Measurements from ENCODE around the gene ROCK2. TPM values are rescaled to one million over a fixed set of nuclear protein-coding genes. Genes with fewer than 3 reads are reported as not detected.
A peak's percentile ranks its signal among the peaks of the same experiment; 100 is the strongest.

The ROCK2 gene
- total RNA-seq, 1 experiment from 2014 or later = 25.9 TPM

DNA sequence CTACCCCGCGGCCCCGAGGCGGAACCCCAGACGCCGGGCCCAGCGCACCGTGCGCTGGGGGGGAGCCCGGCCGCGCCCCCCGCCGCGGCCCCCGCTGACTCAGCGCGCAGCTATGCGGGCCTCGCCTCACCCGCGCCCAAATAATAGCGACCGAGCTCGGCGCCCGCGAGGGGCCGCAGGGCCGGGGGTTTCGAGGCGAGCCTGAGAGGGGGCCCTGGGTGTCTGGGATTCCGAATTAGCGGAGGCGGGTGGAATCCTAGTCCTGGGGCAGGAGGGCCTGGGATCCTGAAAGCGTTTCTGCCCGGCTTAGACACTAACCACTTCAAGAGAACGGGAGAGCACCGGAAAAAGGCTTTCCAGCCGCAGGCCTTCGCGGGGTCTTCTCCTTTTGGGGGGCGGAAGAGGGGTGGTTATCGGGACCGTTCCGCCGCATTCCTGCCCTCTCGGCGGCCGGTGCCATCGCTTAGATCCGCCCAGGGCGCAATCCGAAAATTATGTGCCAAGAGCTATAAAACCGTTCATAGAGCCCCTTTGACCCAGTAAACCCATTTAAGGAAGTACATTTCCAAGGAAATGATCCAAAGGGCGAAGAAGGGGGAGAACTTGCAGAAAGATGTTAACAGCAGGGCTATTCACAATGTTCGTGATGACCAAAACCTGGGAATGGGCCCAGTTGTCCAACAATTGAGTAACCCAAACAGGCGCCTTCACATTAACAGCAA lies 681 bp upstream of the ROCK2 start:
- H3K36me3 Mint-ChIP-seq = no peaks in the 10 kb centered on the region
- peak; percentile 12 for ATAC-seq
- ChIA-PET POLR2A (interaction anchor here (1.5 to 2.1 kb wide), 4 partner anchors 30 to 212 kb away, joined by 5 to 10 read pairs (median 7); partner anchors contain the start of gene SLC66A3), CTCF (interaction anchor here (0.8 to 2.1 kb wide), 7 partner anchors 9 to 321 kb away, joined by 3 to 14 read pairs (median 8); no protein-coding TSS in a partner anchor)
- peaks cover 4% of the 10 kb centered on the region; the same call in 1 of the 2 replicates for H3K27me3 Mint-ChIP-seq (ENCODE audit: low read depth)
- peaks cover 33% of the 10 kb centered on the region for H3K4me1 Mint-ChIP-seq
- peak overlapping the region; percentile 97 for H3K27ac Mint-ChIP-seq
- H3K4me3 Mint-ChIP-seq = peak overlapping the region; percentile 76
- DNase-seq (ENCODE audit: low spot score) = peak; percentile 52
- no peaks in the 10 kb centered on the region for H3K9me3 Mint-ChIP-seq
- TF ChIP-seq ZNF138 (CRISPR knock-in tag; conservative IDR thresholded peaks at IDR 0.05) (no peak), SMAD3 (CRISPR knock-in tag; IDR thresholded peaks at IDR 0.05; ENCODE audit: borderline replicate concordance) (no peak), GRHL2 (CRISPR knock-in tag; IDR thresholded peaks at IDR 0.05; ENCODE audit: insufficient replicate concordance, severe bottlenecking) (no peak), ZNF121 (CRISPR knock-in tag; IDR thresholded peaks at IDR 0.05) (no peak), TEAD1 (CRISPR knock-in tag; IDR thresholded peaks at IDR 0.05) (no peak), GABPB1 (CRISPR knock-in tag; IDR thresholded peaks at IDR 0.05) (0 out of 2 replicates have a peak, but pooled peaks have one; percentile 22), NFYB (CRISPR knock-in tag; conservative IDR thresholded peaks at IDR 0.05; ENCODE audit: low read depth) (no peak), USF1 (CRISPR knock-in tag; IDR thresholded peaks at IDR 0.05) (no peak), ZNF423 (CRISPR knock-in tag; IDR thresholded peaks at IDR 0.05) (peak; percentile 87), CDX4 (CRISPR knock-in tag; IDR thresholded peaks at IDR 0.05; ENCODE audit: borderline replicate concordance) (no peak), OVOL2 (CRISPR knock-in tag; IDR thresholded peaks at IDR 0.05; ENCODE audit: borderline replicate concordance) (no peak), RORB (CRISPR knock-in tag; IDR thresholded peaks at IDR 0.05) (no peak), TP53 (CRISPR knock-in tag; IDR thresholded peaks at IDR 0.05) (0 out of 2 replicates have a peak, but pooled peaks have one; percentile 2), ETV6 (CRISPR knock-in tag; IDR thresholded peaks at IDR 0.05) (peak; percentile 77; the same call in 1 of the 2 replicates), AFF4 (CRISPR knock-in tag; IDR thresholded peaks at IDR 0.05; ENCODE audit: borderline replicate concordance) (no peak), ZNF219 (CRISPR knock-in tag; IDR thresholded peaks at IDR 0.05; ENCODE audit: borderline replicate concordance) (no peak), ZBTB21 (CRISPR knock-in tag; IDR thresholded peaks at IDR 0.05; ENCODE audit: borderline replicate concordance) (no peak), ZNF671 (CRISPR knock-in tag; IDR thresholded peaks at IDR 0.05) (no peak), FOXP1 (CRISPR knock-in tag; IDR thresholded peaks at IDR 0.05; ENCODE audit: borderline replicate concordance) (peak; percentile 41; the same call in 1 of the 2 replicates), SMAD4 (CRISPR knock-in tag; IDR thresholded peaks at IDR 0.05) (no peak), JUN (CRISPR knock-in tag; IDR thresholded peaks at IDR 0.05) (peak; percentile 21; the same call in 1 of the 2 replicates), ATF3 (CRISPR knock-in tag; conservative IDR thresholded peaks at IDR 0.05) (no peak)
- TF ChIP-seq, protein P1, sequence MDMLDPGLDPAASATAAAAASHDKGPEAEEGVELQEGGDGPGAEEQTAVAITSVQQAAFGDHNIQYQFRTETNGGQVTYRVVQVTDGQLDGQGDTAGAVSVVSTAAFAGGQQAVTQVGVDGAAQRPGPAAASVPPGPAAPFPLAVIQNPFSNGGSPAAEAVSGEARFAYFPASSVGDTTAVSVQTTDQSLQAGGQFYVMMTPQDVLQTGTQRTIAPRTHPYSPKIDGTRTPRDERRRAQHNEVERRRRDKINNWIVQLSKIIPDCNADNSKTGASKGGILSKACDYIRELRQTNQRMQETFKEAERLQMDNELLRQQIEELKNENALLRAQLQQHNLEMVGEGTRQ (CRISPR knock-in tag; IDR thresholded peaks at IDR 0.05) = no peak
- TF ChIP-seq, protein P2, sequence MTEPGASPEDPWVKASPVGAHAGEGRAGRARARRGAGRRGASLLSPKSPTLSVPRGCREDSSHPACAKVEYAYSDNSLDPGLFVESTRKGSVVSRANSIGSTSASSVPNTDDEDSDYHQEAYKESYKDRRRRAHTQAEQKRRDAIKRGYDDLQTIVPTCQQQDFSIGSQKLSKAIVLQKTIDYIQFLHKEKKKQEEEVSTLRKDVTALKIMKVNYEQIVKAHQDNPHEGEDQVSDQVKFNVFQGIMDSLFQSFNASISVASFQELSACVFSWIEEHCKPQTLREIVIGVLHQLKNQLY (CRISPR knock-in tag; IDR thresholded peaks at IDR 0.05) = no peak
- TF ChIP-seq, protein P3, sequence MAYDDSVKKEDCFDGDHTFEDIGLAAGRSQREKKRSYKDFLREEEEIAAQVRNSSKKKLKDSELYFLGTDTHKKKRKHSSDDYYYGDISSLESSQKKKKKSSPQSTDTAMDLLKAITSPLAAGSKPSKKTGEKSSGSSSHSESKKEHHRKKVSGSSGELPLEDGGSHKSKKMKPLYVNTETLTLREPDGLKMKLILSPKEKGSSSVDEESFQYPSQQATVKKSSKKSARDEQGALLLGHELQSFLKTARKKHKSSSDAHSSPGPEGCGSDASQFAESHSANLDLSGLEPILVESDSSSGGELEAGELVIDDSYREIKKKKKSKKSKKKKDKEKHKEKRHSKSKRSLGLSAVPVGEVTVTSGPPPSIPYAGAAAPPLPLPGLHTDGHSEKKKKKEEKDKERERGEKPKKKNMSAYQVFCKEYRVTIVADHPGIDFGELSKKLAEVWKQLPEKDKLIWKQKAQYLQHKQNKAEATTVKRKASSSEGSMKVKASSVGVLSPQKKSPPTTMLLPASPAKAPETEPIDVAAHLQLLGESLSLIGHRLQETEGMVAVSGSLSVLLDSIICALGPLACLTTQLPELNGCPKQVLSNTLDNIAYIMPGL (CRISPR knock-in tag; IDR thresholded peaks at IDR 0.05) = no peak
- TF ChIP-seq, protein P4, sequence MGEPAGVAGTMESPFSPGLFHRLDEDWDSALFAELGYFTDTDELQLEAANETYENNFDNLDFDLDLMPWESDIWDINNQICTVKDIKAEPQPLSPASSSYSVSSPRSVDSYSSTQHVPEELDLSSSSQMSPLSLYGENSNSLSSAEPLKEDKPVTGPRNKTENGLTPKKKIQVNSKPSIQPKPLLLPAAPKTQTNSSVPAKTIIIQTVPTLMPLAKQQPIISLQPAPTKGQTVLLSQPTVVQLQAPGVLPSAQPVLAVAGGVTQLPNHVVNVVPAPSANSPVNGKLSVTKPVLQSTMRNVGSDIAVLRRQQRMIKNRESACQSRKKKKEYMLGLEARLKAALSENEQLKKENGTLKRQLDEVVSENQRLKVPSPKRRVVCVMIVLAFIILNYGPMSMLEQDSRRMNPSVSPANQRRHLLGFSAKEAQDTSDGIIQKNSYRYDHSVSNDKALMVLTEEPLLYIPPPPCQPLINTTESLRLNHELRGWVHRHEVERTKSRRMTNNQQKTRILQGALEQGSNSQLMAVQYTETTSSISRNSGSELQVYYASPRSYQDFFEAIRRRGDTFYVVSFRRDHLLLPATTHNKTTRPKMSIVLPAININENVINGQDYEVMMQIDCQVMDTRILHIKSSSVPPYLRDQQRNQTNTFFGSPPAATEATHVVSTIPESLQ (CRISPR knock-in tag; IDR thresholded peaks at IDR 0.05) = no peak

Data from WTC11 (cell line).